Neutrophil (primary cell): Measurements from ENCODE around the gene DPYSL3.

ENCODE experiments used
- H3K27ac ChIP-seq: fragments of 200-600 bp; sonication (generic); 2 replicates; pipeline ENCODE4 v1.5.1; 2016; ENCODE audit warnings: mild to moderate bottlenecking, moderate library complexity
- H3K27me3 ChIP-seq: fragments of 200-600 bp; sonication (generic); 2 replicates; pipeline ENCODE4 v1.6.0; 2016; ENCODE audit warnings: mild to moderate bottlenecking
- H3K36me3 ChIP-seq: fragments of 200-600 bp; sonication (generic); 2 replicates; pipeline ENCODE4 v1.5.1; 2017
- H3K4me1 ChIP-seq, 2 experiments: fragments of 200-600 bp in 1 of 2; sonication (generic) in 1 of 2; 1 replicate in 1 of 2; 2 replicates in 1 of 2; pipeline versions ENCODE4 v1.5.1 to v1.6.1; 2013 to 2016; ENCODE audit warnings: low read depth in 1 of 2, low read length in 1 of 2, mild to moderate bottlenecking in 1 of 2, moderate library complexity in 1 of 2; ENCODE audit not compliant: control insufficient read depth in 1 of 2, insufficient read depth in 1 of 2
- H3K4me3 ChIP-seq, 2 experiments: fragments of 200-600 bp in 1 of 2; sonication (generic) in 1 of 2; 1 replicate in 1 of 2; 2 replicates in 1 of 2; pipeline ENCODE4 v1.5.1; 2013 to 2016; ENCODE audit warnings: low read depth in 1 of 2, low read length in 1 of 2, mild to moderate bottlenecking in 1 of 2, moderate library complexity in 1 of 2
- H3K9me3 ChIP-seq: fragments of 200-600 bp; sonication (generic); 2 replicates; pipeline ENCODE4 v1.5.1; 2016
- TF ChIP-seq, protein P1 (sequence below): fragments of 200-600 bp; sonication (generic); IDR thresholded peaks from 2 replicates; pipeline ENCODE4 v1.5.1; 2016; ENCODE audit warnings: antibody characterized with exemption

Gene DPYSL3

DNA sequence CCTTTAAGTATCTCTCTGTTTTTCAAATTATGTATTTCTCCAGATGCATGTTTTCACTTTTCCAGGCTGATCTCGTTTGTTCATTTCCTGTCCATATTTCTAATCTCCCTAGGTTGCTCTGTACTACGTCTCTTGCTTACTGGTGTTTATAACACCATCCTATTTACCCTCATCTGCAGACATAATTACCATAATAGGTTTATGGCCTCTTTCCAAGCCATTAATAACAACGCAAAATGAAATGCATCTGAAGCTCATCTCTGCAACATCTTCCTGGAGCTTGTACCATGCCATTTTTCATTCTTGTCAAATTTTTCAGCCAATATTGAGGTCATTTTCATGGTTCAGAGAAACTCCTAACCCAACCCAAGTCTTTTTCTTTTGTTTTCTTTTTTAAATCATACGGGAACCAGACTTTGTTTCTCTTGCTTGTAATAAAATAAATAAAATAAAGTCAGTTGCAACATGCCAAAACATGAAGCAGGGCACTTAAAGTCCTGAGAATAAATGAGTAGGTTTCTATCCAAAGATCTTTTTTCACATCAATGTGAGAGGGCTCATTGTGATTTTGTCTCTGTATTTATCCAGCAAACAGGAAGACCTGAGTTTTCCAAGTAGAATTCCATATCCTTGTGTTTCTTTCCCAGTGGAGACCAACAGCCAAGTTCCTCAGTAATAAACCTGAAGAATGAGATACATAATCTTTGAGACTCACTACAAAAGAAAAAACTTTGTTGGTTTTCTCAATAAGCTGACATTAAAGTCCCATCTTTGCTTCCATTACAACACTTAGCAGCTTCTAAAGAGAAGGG lies 37.0 kb downstream of the DPYSL3 start:
- Histone ChIP-seq H3K4me1 (no peaks in the 10 kb centered on the region), H3K36me3 (no peaks in the 10 kb centered on the region), H3K9me3 (no peaks in the 10 kb centered on the region), H3K4me3 (no peak overlapping the region), H3K27me3 (no peaks in the 10 kb centered on the region), H3K27ac (no peak overlapping the region)
- TF ChIP-seq, protein P1, sequence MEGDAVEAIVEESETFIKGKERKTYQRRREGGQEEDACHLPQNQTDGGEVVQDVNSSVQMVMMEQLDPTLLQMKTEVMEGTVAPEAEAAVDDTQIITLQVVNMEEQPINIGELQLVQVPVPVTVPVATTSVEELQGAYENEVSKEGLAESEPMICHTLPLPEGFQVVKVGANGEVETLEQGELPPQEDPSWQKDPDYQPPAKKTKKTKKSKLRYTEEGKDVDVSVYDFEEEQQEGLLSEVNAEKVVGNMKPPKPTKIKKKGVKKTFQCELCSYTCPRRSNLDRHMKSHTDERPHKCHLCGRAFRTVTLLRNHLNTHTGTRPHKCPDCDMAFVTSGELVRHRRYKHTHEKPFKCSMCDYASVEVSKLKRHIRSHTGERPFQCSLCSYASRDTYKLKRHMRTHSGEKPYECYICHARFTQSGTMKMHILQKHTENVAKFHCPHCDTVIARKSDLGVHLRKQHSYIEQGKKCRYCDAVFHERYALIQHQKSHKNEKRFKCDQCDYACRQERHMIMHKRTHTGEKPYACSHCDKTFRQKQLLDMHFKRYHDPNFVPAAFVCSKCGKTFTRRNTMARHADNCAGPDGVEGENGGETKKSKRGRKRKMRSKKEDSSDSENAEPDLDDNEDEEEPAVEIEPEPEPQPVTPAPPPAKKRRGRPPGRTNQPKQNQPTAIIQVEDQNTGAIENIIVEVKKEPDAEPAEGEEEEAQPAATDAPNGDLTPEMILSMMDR: no peak

DNA sequence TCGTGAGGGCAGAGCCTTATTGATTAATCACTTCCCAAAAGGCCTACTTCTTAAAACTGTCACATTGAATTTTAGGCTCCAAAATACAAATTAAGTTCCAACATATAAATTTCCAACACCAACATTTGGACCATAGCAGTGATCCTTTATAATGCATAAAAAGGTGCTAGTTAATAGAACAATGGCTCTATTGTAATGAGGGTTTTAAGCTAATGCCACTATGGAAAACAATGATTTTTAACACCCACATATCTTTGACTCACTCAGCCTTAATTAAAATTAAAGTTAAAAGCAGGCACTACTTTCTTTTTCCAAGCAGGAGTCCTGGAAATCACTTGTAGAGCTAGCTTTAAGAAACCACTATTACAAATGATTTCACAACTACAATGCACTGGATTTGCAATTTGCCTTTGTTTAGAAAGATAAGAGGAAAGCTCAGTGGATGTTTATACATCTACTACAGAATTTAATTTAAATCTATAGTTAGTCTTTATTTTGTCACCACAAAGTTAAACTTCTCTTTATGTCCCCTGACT lies 41.8 kb downstream of the DPYSL3 start:
- Histone ChIP-seq H3K9me3 (no peaks in the 10 kb centered on the region), H3K27ac (no peak overlapping the region), H3K4me3 (no peak overlapping the region), H3K4me1 (no peaks in the 10 kb centered on the region), H3K36me3 (no peaks in the 10 kb centered on the region), H3K27me3 (no peaks in the 10 kb centered on the region)
- TF ChIP-seq, protein P1: no peak

DNA sequence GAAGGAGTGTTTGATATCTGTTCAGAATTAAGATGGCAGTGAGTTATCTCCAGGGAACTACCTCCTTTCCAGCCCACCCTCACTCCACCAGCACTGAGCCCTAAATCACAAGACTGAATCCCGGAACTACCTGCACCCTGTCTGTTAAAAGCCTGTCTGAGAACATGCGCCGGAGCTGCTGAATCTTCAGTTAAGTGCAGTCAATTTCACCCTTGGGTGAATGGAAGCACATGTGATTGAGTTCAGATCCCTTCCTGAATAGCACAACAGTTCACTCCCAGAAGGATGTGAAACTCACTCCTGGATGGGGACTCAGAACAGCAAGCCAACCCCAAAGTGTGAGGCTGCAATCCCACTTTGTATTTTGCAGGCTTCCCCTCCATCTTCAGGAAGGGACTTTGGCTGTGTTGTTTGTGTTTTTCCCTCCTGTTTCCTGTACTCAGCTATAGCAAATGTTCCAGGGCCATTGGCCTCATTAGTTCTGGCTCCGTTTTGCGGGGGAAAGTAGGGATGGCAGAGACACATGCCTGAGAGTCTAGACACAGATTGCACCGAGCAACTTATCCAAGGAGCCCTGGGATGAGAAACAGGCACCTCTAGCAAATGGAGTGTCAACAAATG lies 43.4 kb downstream of the DPYSL3 start:
- TF ChIP-seq, protein P1: no peak
- H3K27ac ChIP-seq: no peak overlapping the region
- H3K9me3 ChIP-seq: no peaks in the 10 kb centered on the region
- H3K4me1 ChIP-seq: no peaks in the 10 kb centered on the region
- H3K36me3 ChIP-seq: no peaks in the 10 kb centered on the region
- no peak overlapping the region for H3K4me3 ChIP-seq
- H3K27me3 ChIP-seq: peaks cover under 1% of the 10 kb centered on the region

DNA sequence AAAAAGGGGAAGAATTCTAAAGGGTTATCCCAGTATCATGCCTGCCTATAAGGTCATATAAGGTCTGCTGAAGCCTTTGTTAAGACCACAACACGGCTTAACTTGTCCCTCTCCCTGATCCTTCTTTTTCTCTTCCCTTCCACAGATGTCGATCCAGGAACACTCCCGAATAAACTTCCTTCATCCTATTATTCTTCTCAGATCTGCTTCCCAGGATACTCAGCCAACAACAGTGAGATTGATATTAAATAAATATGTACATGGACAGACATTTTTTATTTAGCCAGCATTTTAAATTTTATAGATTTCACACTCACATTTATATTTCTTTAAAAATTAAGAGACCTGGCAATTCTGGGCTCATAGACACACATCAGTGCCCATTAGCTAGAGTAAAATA lies 44.1 kb downstream of the DPYSL3 start:
- H3K4me3 ChIP-seq: no peak overlapping the region
- no peaks in the 10 kb centered on the region for H3K4me1 ChIP-seq
- H3K36me3 ChIP-seq: no peaks in the 10 kb centered on the region
- no peaks in the 10 kb centered on the region for H3K9me3 ChIP-seq
- no peak overlapping the region for H3K27ac ChIP-seq
- H3K27me3 ChIP-seq: peaks cover 5% of the 10 kb centered on the region
- TF ChIP-seq, protein P1: no peak

DNA sequence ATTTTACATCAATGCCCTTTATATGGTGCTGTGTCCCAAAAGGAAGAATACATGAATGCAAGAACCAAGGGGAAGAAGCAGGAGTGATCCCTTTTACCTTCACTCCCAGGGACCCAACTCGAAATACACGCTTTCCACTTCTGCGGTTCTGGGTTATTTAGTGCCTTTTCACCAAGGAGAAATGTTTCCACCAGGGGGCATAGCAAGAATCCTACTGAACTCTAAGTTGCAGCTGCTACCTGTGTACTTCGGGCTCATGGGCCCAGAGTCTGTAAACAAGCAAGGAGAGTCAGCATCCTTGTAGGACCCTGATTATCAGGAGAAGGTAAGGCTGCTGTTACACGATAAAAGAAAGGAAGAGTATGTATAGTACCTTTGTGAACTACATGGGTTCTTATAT lies 45.7 kb downstream of the DPYSL3 start:
- Histone ChIP-seq H3K27me3 (peaks cover 5% of the 10 kb centered on the region), H3K4me3 (no peak overlapping the region), H3K9me3 (no peaks in the 10 kb centered on the region), H3K4me1 (no peaks in the 10 kb centered on the region), H3K36me3 (no peaks in the 10 kb centered on the region), H3K27ac (no peak overlapping the region)
- TF ChIP-seq, protein P1: no peak
